Kidney (tissue), 14 donors: ENCODE data around the gene RPL10A. TPM values are rescaled to one million over a fixed set of nuclear protein-coding genes. Genes with fewer than 3 reads are reported as not detected.

Experiments
- DNase-seq, 5 donors: peaks; one replicate each; pipeline ENCODE4 v3.0.0-alpha.2; 2013 to 2020
- FAIRE-seq: peaks from 2 replicates; lab custom pipeline; 2012; peaks lifted over from hg19 to GRCh38; lab: Jason Lieb, UNC
- H3K27ac ChIP-seq, 2 donors: one replicate each; pipeline ENCODE4 v1.7.0; 2013; ENCODE audit warnings: low read depth in 2 of 2, low read length in 2 of 2, inconsistent platforms in 1 of 2
- H3K27me3 ChIP-seq: one replicate; pipeline ENCODE4 v1.7.1; 2013; ENCODE audit warnings: low read length, inconsistent platforms; ENCODE audit not compliant: control insufficient read depth, insufficient read depth
- H3K36me3 ChIP-seq, 3 donors: one replicate each; pipeline versions ENCODE4 v1.7.0 to v1.7.1; 2013; ENCODE audit warnings: low read length in 3 of 3, control low read depth in 1 of 3, inconsistent platforms in 1 of 3; ENCODE audit not compliant: insufficient read depth in 3 of 3, control insufficient read depth in 2 of 3
- H3K4me1 ChIP-seq, 3 donors: one replicate each; pipeline versions ENCODE4 v1.7.0 to v1.7.1; 2013; ENCODE audit warnings: low read length in 3 of 3, inconsistent platforms in 1 of 3, low read depth in 1 of 3; ENCODE audit not compliant: control insufficient read depth in 2 of 3, insufficient read depth in 2 of 3
- H3K4me3 ChIP-seq, 3 donors: one replicate each; pipeline versions ENCODE4 v1.7.0 to v1.8.1; 2013; ENCODE audit warnings: low read length in 3 of 3, control low read depth in 1 of 3, inconsistent platforms in 1 of 3
- H3K9ac ChIP-seq, 3 donors: one replicate each; pipeline versions ENCODE4 v1.7.0 to v1.7.1; 2013; ENCODE audit warnings: low read length in 3 of 3, control low read depth in 1 of 3, inconsistent platforms in 1 of 3
- H3K9me3 ChIP-seq, 3 donors: one replicate each; pipeline versions ENCODE4 v1.7.0 to v1.7.1; 2013; ENCODE audit warnings: low read length in 3 of 3, control low read depth in 1 of 3, inconsistent platforms in 1 of 3; ENCODE audit not compliant: control insufficient read depth in 2 of 3, insufficient read depth in 1 of 3
- intact Hi-C: fragments of 100-400 bp; cut with DNase I; formaldehyde crosslinking; loops from one replicate; pipeline ENCODE4 v1.11.1; 2022
- polyA plus RNA-seq: library from polyadenylated mRNA; stranded (reverse); fragments of 350-450 nt; fragmentation: Illumina TruSeq; extraction: RNeasy Lipid Tissue Mini Kit (QIAGEN cat#74804); gene quantifications from one replicate; pipeline ENCODE4 v1.2.3, GENCODE V29; 2014; ENCODE audit warnings: low read depth, low replicate concordance; ENCODE audit not compliant: insufficient read depth
- total RNA-seq: library from RNA; stranded (reverse); fragmentation: NEBNext Ultra II Directional; extraction: Animal tissue kit (Norgen Biotek cat#: 25700); gene quantifications from one replicate; pipeline ENCODE4 v1.2.1, GENCODE V29; 2021
- TF ChIP-seq, protein P1 (sequence below): IDR thresholded peaks from 3 replicates; pipeline ENCODE4 v1.5.1; 2012; ENCODE audit warnings: mild to moderate bottlenecking, moderate library complexity, borderline replicate concordance; ENCODE audit not compliant: insufficient read depth; ENCODE audit errors: extremely low read depth
- donor health status: control.
- donor health status: control.
- donor health status: control.
- donor health status: control.
- donor health status: control.
- donor health status: DM: yes; HTN: yes; CAD: no.
- donor health status: Normal renal cell carcinoma (clear cell type).

The RPL10A gene
- total and polyA plus RNA-seq, 2 donors from 2014 or later = 1,159 to 1,291 TPM

DNA sequence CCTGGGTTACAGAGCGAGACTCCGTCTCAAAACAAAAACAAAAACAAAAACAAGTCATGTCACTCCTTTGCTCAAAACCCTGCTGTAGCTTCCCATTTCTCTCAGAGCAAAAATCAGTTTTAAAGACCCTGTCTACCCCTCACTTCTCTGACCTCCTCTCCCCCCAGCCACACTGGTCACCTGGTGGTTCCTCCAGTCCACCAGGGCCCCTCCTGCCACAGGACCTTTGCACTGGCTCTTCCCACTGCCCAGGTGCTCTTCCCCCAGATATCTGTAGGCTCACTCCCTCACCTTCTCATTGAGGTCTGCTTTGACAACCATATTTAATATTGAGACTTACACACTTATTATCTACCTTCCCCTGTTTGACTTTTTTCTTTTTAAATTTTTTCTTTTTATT, 33.6 kb downstream of the RPL10A start:
- H3K27me3 ChIP-seq = no peaks in the 10 kb centered on the region
- no peak overlapping the region for H3K9ac ChIP-seq
- no peaks in the 10 kb centered on the region for H3K9me3 ChIP-seq
- DNase-seq (no peak), FAIRE-seq (no peak)
- H3K4me3 ChIP-seq = no peak overlapping the region
- H3K4me1 ChIP-seq = peaks cover 0 to 7% (median 3%) of the 10 kb centered on the region in 3 donors
- no peak overlapping the region for H3K27ac ChIP-seq
- TF ChIP-seq, protein P1, sequence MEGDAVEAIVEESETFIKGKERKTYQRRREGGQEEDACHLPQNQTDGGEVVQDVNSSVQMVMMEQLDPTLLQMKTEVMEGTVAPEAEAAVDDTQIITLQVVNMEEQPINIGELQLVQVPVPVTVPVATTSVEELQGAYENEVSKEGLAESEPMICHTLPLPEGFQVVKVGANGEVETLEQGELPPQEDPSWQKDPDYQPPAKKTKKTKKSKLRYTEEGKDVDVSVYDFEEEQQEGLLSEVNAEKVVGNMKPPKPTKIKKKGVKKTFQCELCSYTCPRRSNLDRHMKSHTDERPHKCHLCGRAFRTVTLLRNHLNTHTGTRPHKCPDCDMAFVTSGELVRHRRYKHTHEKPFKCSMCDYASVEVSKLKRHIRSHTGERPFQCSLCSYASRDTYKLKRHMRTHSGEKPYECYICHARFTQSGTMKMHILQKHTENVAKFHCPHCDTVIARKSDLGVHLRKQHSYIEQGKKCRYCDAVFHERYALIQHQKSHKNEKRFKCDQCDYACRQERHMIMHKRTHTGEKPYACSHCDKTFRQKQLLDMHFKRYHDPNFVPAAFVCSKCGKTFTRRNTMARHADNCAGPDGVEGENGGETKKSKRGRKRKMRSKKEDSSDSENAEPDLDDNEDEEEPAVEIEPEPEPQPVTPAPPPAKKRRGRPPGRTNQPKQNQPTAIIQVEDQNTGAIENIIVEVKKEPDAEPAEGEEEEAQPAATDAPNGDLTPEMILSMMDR = no peak
- no peaks in the 10 kb centered on the region for H3K36me3 ChIP-seq
- intact Hi-C loops = no loop called here

DNA sequence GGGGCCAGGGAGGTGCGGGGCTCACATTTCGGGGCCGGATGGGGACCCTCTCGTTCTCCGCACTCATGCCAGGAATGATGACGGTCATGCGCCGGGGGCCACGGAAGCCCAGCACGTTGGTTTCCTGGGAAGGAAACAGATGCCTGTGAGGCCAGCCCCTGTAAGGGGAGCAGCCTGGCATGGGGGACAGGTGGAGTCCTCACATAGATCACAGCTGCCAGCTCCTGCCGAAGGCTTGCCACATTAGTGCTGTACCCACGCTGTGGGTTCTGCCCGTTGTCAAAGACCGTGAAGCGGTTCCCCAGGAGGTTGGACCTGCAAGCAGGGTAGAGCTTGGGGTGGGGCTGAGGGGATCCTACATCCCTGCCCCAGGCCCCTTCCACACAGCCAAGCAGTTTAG, 35.3 kb downstream of the RPL10A start:
- intact Hi-C loops = no loop called here
- FAIRE-seq (no peak), DNase-seq (no peak)
- H3K27me3 ChIP-seq = no peaks in the 10 kb centered on the region
- no peaks in the 10 kb centered on the region for H3K36me3 ChIP-seq
- H3K4me3 ChIP-seq = no peak overlapping the region
- TF ChIP-seq, protein P1 = no peak
- H3K9me3 ChIP-seq = no peaks in the 10 kb centered on the region
- H3K4me1 ChIP-seq = peaks cover 0 to 3% (median 0%) of the 10 kb centered on the region in 3 donors
- H3K27ac ChIP-seq = no peak overlapping the region
- no peak overlapping the region for H3K9ac ChIP-seq

DNA sequence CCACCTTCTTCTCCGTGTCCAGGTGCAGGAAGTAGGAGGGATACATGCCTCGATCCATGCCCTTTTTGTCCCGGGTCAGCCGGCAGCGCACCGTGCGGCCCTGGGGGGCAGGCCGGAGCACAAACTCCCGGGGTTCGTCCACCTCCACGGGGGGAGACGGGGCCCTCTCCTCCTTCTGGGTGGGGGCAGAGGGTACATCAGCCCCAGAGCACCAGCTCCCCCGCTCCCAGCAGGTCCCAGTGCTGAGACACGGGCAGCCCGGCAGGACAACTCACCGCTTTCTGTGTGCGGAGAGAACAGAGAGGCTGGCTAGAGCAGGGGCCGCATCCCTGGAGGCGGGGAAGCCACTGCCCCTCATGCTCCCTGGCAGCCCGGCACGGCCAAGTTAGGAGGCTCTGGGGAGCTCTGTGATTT, 37.8 kb downstream of the RPL10A start:
- no peaks in the 10 kb centered on the region for H3K27me3 ChIP-seq
- DNase-seq (peak in 1 of 5 donors; percentile 55), FAIRE-seq (no peak)
- no peak overlapping the region for H3K27ac ChIP-seq
- H3K36me3 ChIP-seq = no peaks in the 10 kb centered on the region
- TF ChIP-seq, protein P1 = no peak
- H3K9me3 ChIP-seq = no peaks in the 10 kb centered on the region
- no peak overlapping the region for H3K4me3 ChIP-seq
- H3K4me1 ChIP-seq = no peaks in the 10 kb centered on the region
- intact Hi-C loops = no loop called here
- no peak overlapping the region for H3K9ac ChIP-seq

DNA sequence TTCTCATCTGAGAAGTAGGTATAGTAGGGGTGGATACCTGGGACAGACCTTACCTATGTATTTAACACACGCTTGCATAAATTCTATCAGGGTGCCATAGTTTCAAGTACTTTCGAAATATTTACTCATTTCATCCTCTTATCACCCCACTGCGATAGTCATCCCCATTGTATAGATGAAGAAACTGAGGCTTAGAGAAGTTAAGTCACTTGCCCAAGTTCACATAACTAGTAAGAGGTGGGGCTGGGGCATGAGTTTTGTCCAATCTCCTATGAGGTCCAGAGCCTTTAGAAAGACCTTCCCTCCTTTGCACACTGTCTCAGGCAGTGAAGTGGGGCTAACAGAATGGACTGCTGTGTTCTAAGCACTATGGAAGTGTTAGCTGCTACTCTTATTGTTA, 38.3 kb downstream of the RPL10A start:
- Histone ChIP-seq H3K4me1 (no peaks in the 10 kb centered on the region), H3K9ac (no peak overlapping the region), H3K4me3 (no peak overlapping the region), H3K9me3 (no peaks in the 10 kb centered on the region), H3K36me3 (no peaks in the 10 kb centered on the region), H3K27ac (no peak overlapping the region), H3K27me3 (no peaks in the 10 kb centered on the region)
- intact Hi-C loops = no loop called here
- DNase-seq = no peak
- TF ChIP-seq, protein P1 = no peak
- no peak for FAIRE-seq
